Neural progenitor cell (in vitro differentiated cells): ENCODE data around the gene CT45A10. TPM values are rescaled to one million over a fixed set of nuclear protein-coding genes. Genes with fewer than 3 reads are reported as not detected.
A peak's percentile ranks its signal among the peaks of the same experiment; 100 is the strongest.
"Not testable (repeated sequence)": the region's sequence is repeated elsewhere in the genome, so short reads cannot be mapped to it uniquely, and the experiment has no call there.

Experiments used
- DNase-seq: peaks from one replicate; pipeline ENCODE4 v3.0.0-alpha.2; 2016; ENCODE audit warnings: low spot score
- H2AFZ ChIP-seq: fragments of 200-600 bp; sonication (generic); replicated peaks from 2 replicates; pipeline ENCODE4 v1.6.1; 2016; ENCODE audit warnings: antibody characterized with exemption
- H3F3A ChIP-seq: fragments of 200-600 bp; sonication (generic); 2 replicates; pipeline ENCODE4 v1.6.1; 2016; ENCODE audit warnings: antibody characterized with exemption, low read depth
- H3K27ac ChIP-seq: fragments of 200-600 bp; sonication (generic); 2 replicates; pipeline ENCODE4 v1.5.1; 2016; ENCODE audit warnings: mild to moderate bottlenecking
- H3K27me3 ChIP-seq: fragments of 200-600 bp; sonication (generic); 2 replicates; pipeline ENCODE4 v1.6.1; 2016; ENCODE audit warnings: mild to moderate bottlenecking, moderate library complexity
- H3K36me3 ChIP-seq: fragments of 200-600 bp; sonication (generic); 2 replicates; pipeline ENCODE4 v1.5.1; 2016
- H3K4me1 ChIP-seq: fragments of 200-600 bp; sonication (generic); 2 replicates; pipeline ENCODE4 v1.6.1; 2016; ENCODE audit warnings: mixed run types
- H3K4me2 ChIP-seq: fragments of 200-600 bp; sonication (generic); 2 replicates; pipeline ENCODE4 v1.6.1; 2016
- H3K4me3 ChIP-seq: fragments of 200-600 bp; sonication (generic); 2 replicates; pipeline ENCODE4 v1.5.1; 2016
- H3K79me2 ChIP-seq: fragments of 200-600 bp; sonication (generic); 2 replicates; pipeline ENCODE4 v1.6.1; 2016; ENCODE audit warnings: low read depth
- H3K9ac ChIP-seq: fragments of 200-600 bp; sonication (generic); 2 replicates; pipeline ENCODE4 v1.6.1; 2016
- H3K9me3 ChIP-seq: fragments of 200-600 bp; sonication (generic); 2 replicates; pipeline ENCODE4 v1.5.1; 2016; ENCODE audit warnings: low read depth
- H4K20me1 ChIP-seq: fragments of 200-600 bp; sonication (generic); 2 replicates; pipeline ENCODE4 v1.6.1; 2016; ENCODE audit warnings: low read depth
- H3K27ac Mint-ChIP-seq: 3 replicates; pipeline ENCODE4 v1.8.0; 2021; ENCODE audit warnings: mixed read lengths
- H3K27me3 Mint-ChIP-seq: 2 replicates; pipeline ENCODE4 v1.8.0; 2022; ENCODE audit warnings: low read depth, mild to moderate bottlenecking, inconsistent platforms, moderate library complexity, mixed read lengths; ENCODE audit not compliant: insufficient read depth
- H3K36me3 Mint-ChIP-seq: 3 replicates; pipeline ENCODE4 v1.8.0; 2021; ENCODE audit warnings: mixed read lengths
- H3K4me1 Mint-ChIP-seq: 3 replicates; pipeline ENCODE4 v1.8.0; 2021; ENCODE audit warnings: mixed read lengths
- H3K4me3 Mint-ChIP-seq: 3 replicates; pipeline ENCODE4 v1.8.0; 2021; ENCODE audit warnings: mild to moderate bottlenecking, moderate library complexity, mixed read lengths
- H3K9me3 Mint-ChIP-seq: 3 replicates; pipeline ENCODE4 v1.8.0; 2020; ENCODE audit warnings: mixed read lengths
- EZH2 ChIP-seq: fragments of 200-600 bp; sonication (generic); IDR thresholded peaks from 2 replicates; pipeline ENCODE4 v1.6.1; 2017; ENCODE audit warnings: antibody characterized with exemption, mild to moderate bottlenecking, moderate library complexity
- EZH2phosphoT487 ChIP-seq: fragments of 200-600 bp; sonication (generic); IDR thresholded peaks from 2 replicates; pipeline ENCODE4 v1.6.1; 2017; ENCODE audit warnings: antibody characterized with exemption
- total RNA-seq: library from RNA; depleted of rRNA; stranded (reverse); fragments of >200 nt; gene quantifications from 2 replicates; pipeline ENCODE4 v1.2.3, GENCODE V29; 2015; ENCODE audit warnings: low replicate concordance
- TF ChIP-seq, protein P1 (sequence below): fragments of 200-600 bp; sonication (generic); IDR thresholded peaks from 2 replicates; pipeline ENCODE4 v1.5.1; 2017; ENCODE audit warnings: antibody characterized with exemption, mild to moderate bottlenecking

The CT45A10 gene
- total RNA-seq, 1 donor from 2014 or later: not detected

- H3K27ac ChIP-seq: no peak overlapping the region
- no peaks in the 10 kb centered on the region for H3K9me3 Mint-ChIP-seq
- DNase-seq: peak; percentile 3
These were observed 30.1 kb upstream of the CT45A10 start for GRCh38 chrX:135923353-135923752.

DNA sequence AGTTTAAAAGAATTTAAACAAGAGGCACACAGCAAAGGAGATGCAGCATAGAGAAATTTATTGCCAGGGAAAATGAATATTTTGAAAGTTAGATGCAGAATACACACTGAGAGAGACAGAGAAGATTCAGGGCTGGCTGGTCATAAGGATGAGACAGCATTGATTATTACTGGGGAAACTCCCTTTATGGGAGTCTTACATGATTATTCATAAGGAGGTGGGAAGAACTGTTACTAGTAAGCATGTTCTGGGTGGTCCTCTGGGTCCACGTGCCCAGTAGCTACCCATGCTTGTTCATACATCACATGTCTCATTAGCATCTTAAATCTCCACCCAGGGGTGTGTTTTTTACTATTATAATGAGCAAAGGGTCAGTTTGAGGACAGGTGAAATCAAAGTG is 27.3 kb upstream of the CT45A10 start:
- H3K27ac ChIP-seq, H3K36me3 Mint-ChIP-seq, H3K27ac Mint-ChIP-seq, H3K79me2 ChIP-seq, H3K4me1 Mint-ChIP-seq, H3K27me3 Mint-ChIP-seq, H3K27me3 ChIP-seq, DNase-seq, H2AFZ ChIP-seq, H4K20me1 ChIP-seq, H3K9me3 ChIP-seq, H3K4me1 ChIP-seq, H3K4me3 ChIP-seq, H3K9me3 Mint-ChIP-seq, H3K9ac ChIP-seq, H3K4me3 Mint-ChIP-seq, H3K36me3 ChIP-seq, H3K4me2 ChIP-seq, H3F3A ChIP-seq: not testable (repeated sequence)

More at GRCh38 chrX:135923353-135923752, 30.1 kb upstream of the CT45A10 start:
- Histone ChIP-seq H3K4me3 (no peak overlapping the region), H3K36me3 (no peaks in the 10 kb centered on the region), H3K4me2 (no peak overlapping the region), H3F3A (no peaks in the 10 kb centered on the region), H3K9me3 (no peaks in the 10 kb centered on the region), H3K79me2 (no peaks in the 10 kb centered on the region), H3K27me3 (no peaks in the 10 kb centered on the region), H3K4me1 (no peaks in the 10 kb centered on the region), H3K9ac (no peak overlapping the region), H4K20me1 (no peaks in the 10 kb centered on the region), H2AFZ (no peak overlapping the region)
- Mint-ChIP-seq H3K27me3 (peaks cover 2% of the 10 kb centered on the region), H3K27ac (no peak overlapping the region), H3K4me1 (no peaks in the 10 kb centered on the region), H3K36me3 (no peaks in the 10 kb centered on the region), H3K4me3 (no peak overlapping the region)
- TF ChIP-seq EZH2phosphoT487: no peak
- TF ChIP-seq, protein P1, sequence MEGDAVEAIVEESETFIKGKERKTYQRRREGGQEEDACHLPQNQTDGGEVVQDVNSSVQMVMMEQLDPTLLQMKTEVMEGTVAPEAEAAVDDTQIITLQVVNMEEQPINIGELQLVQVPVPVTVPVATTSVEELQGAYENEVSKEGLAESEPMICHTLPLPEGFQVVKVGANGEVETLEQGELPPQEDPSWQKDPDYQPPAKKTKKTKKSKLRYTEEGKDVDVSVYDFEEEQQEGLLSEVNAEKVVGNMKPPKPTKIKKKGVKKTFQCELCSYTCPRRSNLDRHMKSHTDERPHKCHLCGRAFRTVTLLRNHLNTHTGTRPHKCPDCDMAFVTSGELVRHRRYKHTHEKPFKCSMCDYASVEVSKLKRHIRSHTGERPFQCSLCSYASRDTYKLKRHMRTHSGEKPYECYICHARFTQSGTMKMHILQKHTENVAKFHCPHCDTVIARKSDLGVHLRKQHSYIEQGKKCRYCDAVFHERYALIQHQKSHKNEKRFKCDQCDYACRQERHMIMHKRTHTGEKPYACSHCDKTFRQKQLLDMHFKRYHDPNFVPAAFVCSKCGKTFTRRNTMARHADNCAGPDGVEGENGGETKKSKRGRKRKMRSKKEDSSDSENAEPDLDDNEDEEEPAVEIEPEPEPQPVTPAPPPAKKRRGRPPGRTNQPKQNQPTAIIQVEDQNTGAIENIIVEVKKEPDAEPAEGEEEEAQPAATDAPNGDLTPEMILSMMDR: peak; percentile 39

DNA sequence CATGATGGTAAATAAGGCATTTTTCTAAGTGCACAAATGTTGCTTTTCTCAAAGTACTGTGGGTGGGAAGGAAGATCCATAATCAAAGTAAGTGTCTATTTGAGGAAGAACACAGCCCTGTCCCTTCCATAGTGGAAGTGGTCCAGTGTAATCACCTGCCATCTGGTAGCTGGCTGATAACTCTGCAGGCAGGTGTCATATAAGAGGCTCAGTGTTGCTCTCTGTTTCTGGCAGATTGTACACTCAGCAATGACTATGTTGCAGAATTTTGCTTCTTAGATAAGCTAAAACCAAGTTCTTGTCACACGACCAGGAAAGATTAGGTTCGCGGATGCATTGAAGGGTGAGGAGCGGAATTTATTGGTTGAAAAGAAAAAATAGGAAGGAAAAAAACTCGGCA is 21.2 kb upstream of the CT45A10 start:
- Histone ChIP-seq H3K4me1 (no peaks in the 10 kb centered on the region), H2AFZ (no peak overlapping the region), H3K9ac (no peak overlapping the region), H3K27me3 (no peaks in the 10 kb centered on the region), H3F3A (no peaks in the 10 kb centered on the region), H3K4me3 (no peak overlapping the region), H3K27ac (no peak overlapping the region), H3K36me3 (no peaks in the 10 kb centered on the region), H3K9me3 (no peaks in the 10 kb centered on the region), H3K79me2 (no peaks in the 10 kb centered on the region), H4K20me1 (no peaks in the 10 kb centered on the region), H3K4me2 (no peak overlapping the region)
- no peaks in the 10 kb centered on the region for H3K9me3 Mint-ChIP-seq
- no peak overlapping the region for H3K27ac Mint-ChIP-seq
- no peaks in the 10 kb centered on the region for H3K4me1 Mint-ChIP-seq
- no peaks in the 10 kb centered on the region for H3K36me3 Mint-ChIP-seq
- peaks cover 7% of the 10 kb centered on the region for H3K27me3 Mint-ChIP-seq
- no peak for TF ChIP-seq EZH2
- TF ChIP-seq, protein P1: no peak
- no peak for TF ChIP-seq EZH2phosphoT487
- H3K4me3 Mint-ChIP-seq: no peak overlapping the region
- DNase-seq: no peak

DNA sequence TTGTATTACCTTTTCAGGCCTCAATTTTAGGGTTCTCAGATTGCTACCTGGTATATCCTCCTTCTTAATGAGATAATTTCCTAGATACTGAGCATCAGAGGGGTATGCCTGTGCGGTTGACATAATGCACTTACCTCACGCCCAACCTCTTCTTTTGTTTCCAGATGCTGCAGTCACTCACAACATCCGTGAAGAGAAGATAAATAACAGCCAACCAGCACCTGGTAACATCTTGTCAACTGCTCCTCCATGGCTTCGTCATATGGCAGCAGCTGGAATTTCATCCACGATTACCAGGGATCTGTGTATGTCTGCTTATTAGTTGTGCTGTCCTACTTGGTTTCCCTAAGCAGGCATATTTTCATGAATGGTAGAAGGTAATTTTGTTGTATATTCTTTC is 17.0 kb upstream of the CT45A10 start:
- H3K9me3 ChIP-seq: no peaks in the 10 kb centered on the region
- H3K9me3 Mint-ChIP-seq: no peaks in the 10 kb centered on the region

More for the DNA sequence above, 17.0 kb upstream of the CT45A10 start:
- Histone ChIP-seq H3K4me1 (no peaks in the 10 kb centered on the region), H2AFZ (no peak overlapping the region), H3K27ac (no peak overlapping the region), H3K4me2 (no peak overlapping the region), H4K20me1 (no peaks in the 10 kb centered on the region), H3F3A (no peaks in the 10 kb centered on the region), H3K4me3 (no peak overlapping the region), H3K36me3 (no peaks in the 10 kb centered on the region), H3K9ac (no peak overlapping the region), H3K79me2 (no peaks in the 10 kb centered on the region), H3K27me3 (no peaks in the 10 kb centered on the region)
- Mint-ChIP-seq H3K4me3 (no peak overlapping the region), H3K4me1 (no peaks in the 10 kb centered on the region), H3K36me3 (no peaks in the 10 kb centered on the region), H3K27me3 (peaks cover 7% of the 10 kb centered on the region), H3K27ac (no peak overlapping the region)
- no peak for DNase-seq
- TF ChIP-seq EZH2phosphoT487 (no peak), EZH2 (no peak)
- TF ChIP-seq, protein P1: no peak
